GM19035 (cell line): ENCODE results near the gene ORC4.

Experiments used
- ATAC-seq: cut with Tn5 transposase; IDR thresholded peaks from one replicate; pipeline ENCODE4 v1.9.1; 2021; ENCODE audit not compliant: unreplicated experiment

The ORC4 gene

DNA sequence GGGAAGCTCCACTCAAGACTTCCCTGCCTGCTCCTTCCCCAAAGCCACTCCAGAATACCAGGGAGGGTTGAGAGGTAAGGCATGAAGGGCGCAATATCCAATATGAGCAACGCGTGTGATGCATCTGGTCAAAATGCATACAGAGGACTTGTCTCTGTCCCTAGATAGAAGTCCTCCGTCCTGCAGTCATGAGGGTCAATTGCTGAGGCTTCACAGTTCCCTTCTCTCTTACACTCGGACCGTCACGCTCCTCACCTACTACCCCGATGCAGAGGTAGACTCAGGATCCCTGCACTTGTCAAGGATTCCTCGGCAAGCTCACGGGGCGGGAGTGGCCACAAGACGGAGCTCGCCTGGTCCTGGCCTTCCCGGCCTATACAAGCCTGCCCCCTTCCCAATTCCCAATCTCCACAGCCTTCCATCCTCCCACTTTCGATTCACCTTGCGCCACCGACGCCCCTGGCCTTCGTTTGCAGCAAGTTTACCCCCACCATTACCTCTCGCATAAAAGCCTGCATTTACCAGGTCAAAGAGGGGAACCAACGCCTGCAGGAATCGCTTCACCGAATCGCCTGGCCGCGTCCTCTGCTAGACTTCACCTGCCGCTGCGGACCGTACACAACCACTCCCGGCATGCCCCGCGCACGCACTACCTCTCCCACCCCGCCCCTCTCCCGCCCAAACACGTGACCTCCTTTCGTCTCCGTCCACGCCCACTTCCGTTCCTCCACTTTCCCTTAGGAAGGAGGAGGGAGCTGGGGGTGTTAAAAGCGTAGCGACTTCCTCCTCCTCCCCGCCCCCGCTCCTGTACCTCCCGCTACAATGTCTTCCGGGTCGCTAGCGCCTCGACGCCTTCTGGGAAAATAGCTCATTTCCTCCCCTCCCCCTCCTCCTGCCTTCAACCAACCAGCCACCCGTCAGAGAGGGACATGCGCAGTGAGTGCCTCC is at the start of gene ORC4:
TSS of gene ORC4 (minus strand) at position 627 of the 948 bp plus-strand sequence. CDS start 44,779 bp downstream, outside the sequence.
- peak; percentile 77 for ATAC-seq

DNA sequence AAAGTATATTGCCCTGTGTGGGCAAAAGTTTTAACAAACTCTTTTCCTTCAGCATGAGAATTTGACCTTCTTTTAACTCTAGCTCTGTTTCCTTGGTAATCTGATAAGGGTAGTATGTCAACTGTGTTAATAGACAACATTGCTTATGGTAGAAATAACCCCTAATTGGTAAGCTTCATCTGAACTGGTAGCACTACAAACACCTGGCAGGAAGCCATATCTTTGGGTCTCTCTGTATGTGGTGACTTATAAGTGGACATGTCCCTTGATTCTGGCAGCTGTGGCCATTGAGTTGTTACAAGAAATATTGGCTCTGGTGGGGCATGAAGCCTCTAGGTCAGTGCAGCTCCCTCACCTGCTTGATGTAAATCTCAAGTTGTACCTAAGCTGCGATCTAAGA is 47.3 kb upstream of the ORC4 start:
- ATAC-seq, result no peak

DNA sequence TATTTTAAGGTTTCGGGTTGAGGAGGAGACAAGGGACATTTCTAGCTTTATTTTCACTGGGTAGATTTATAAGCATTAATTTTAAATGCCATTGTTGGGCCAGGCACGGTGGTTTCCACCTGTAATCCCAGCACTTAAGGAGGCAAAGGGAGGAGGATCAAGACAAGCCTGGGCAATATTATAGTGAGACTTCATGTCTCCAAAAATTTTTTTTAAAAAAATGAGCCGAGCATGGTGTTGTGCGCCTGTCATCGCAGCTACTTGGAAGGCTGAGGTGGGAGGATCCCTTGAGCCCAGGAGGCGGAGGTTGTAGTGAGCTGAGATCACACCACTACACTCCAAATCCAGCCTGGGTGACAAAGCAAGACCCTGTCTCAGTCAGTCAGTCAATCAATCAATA is 45.4 kb upstream of the ORC4 start:
- ATAC-seq, result no peak

DNA sequence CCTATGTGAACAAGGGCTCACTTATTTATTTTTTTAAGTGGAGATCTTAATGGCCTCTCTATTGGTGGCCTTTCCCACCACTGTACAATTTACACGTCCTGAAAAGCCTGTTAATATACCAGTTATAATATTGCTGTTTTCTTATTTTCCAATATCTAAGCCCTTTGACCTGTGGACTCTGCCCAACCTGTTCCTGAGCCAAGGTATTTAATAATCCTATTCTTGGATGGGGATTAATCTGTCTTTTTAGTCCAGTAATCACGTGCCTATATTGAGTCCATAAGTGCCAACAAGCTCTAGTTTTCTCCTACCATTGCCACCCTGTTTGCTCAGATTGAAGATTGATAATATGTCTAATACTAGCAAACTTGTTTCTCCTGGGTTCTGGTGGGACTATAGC is 43.1 kb upstream of the ORC4 start:
- no peak for ATAC-seq

DNA sequence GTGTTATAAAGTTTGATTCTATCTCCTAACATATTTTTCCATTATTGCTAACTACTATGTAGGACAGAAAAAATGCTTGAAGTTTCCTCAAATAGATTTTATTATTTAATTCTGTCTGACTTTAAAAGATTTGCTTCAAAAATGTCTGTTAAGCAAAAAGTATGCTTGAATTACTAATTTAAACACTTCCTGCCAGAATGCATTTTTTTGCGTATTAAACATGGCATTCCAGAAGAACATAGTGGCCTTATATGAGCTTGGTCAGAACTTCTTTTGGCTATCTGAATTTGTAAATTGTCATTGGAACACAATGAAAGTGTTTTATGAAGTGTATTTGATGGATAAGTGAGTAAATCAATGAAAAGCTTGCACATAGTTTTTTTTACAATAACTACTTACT is 38.1 kb upstream of the ORC4 start:
- no peak for ATAC-seq

DNA sequence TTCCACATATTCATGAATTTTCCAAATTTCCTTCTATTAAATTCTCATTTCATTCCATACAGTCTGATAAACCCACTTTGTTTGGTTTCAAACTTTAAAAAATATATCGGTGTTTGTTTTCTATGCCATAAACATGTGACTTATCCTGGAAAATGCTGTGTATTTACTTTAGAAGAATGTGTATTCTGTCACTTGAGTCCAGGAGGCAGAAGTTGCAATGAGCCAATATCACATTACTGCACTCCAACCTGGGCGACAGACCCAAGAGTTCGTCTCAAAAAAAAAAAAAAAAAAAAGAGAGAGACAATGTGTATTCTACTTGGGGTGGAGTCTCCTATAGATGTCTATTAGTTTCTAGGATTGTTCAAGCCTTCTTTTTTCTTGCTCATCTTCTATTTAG is 32.1 kb upstream of the ORC4 start:
- ATAC-seq, result no peak

DNA sequence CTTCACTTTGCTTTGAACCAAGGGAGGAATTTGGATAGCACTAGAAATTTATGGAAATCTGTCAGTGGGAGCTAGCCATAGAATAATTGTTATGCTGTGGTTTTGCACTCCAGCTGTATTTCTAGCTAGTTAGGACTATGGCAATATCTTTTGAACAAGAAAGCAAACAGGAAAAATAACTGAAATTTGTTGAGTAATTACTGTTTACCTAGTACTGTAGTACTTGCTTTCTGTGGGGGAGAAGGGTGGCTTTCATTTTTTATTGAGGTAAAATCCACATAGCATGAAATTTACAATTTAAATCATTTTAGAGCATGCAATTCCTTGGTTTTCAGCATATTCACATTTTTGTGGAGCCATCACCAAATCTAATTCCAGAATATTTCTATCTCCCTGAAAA is 28.7 kb upstream of the ORC4 start:
- ATAC-seq, result peak; percentile 2

DNA sequence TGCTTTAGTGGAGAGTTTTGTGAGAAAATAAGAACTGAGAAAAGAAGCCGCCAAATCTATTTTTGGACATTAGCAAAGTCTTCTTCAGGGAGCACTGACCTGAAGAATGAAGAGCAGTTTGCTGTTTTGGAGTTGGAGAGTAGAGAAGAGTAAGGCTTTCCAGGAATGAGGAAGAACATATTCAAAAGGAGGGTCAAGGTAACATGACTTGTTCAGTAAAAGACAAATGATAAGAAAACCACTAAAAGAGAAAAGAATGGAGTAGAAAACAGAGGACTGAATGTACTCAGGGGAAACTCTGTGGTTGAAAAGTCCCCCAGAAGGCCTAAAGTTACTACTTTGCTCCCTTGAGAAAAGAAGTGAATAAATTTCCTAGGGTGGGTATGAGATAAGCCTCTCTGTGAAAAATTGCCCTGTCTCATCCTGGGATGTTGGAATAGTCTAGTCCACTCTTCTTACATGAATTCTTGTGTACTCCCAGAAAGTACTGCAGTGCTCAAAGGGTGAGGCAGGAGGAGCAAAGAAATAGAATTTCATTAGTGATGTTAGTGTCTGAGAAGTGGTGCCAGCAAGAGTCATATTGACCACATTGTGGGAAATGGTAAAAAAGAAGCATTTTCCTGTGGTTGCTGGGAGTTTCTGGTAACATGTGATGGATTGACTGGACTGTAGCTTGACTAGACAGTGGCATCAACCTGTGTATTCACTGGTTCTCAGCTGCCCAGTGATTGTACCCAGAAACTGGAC is 28.1 kb upstream of the ORC4 start:
- ATAC-seq, result peak; percentile 60

DNA sequence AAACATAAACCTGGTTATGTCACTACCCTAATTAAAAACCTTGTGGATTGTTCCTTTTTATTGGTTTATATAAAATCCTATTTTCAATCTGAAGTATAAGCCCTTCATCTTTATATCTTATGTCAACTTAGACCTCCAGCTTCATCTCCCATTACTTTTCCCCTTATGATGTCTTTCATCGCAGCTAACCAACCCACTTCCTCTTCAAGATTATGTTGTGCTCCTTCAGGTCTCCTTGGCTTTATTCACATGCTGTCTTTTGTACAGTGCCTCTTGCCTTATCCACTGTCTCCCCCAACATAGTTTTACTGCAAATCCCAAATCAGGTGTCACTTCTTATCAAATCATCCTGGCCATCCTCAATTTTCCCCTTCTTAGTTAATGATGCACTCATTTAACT is 26.3 kb upstream of the ORC4 start:
- no peak for ATAC-seq

DNA sequence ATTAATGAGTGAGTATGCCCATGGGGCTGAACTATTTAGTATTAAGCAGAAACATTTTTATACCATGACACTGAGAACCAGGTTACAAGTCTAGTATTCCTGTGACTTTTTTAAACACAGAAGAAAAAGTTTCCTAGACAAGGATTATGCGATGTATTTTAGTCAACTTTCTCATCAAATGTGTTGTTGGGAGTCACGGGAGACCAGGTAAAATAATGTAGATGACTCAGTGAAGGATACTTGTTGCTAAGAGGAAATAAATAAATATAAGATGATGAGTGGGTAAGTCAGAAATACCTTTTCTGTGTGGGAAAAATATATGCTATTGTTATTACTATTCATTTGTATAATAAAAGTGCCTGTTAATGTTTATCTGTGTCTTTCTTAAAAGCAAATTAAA is 23.8 kb upstream of the ORC4 start:
- no peak for ATAC-seq

DNA sequence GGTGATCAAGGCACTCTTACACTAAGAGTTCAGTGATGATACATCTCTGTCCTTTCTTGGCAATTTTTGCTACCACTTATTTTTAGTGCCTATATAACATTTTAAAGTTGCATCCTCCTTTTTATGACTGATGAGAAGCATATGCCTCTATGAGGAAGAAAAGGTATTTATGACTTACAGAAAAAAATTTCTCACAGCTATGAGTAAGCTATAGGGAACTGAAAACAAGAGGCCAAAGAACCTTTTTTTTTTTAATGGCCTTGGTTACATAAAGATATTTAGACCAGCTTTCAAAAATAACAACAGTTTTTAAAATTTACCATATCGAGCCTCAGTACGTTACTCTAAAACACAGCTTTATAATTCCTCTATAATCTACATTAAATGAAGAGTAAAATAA is 21.7 kb upstream of the ORC4 start:
- peak; percentile 90 for ATAC-seq

DNA sequence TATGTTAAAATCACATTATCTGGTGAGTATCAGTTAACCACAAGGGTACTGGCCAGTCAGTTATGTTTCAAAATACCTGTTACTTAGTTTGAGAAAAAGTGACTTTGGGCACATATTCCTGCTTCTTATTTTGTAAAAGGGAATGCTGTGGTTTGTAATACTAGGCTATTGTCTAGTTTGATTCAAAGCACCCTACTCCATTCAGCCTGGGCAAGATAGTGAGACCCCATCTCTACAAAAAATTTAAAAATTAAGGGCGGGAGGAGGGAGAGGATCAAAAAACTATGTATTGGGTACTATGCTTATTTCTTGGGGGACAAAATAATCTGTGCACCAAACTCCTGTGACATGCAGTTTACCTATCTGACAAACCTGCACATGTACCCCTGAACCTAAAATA is 19.2 kb upstream of the ORC4 start:
- no peak for ATAC-seq

DNA sequence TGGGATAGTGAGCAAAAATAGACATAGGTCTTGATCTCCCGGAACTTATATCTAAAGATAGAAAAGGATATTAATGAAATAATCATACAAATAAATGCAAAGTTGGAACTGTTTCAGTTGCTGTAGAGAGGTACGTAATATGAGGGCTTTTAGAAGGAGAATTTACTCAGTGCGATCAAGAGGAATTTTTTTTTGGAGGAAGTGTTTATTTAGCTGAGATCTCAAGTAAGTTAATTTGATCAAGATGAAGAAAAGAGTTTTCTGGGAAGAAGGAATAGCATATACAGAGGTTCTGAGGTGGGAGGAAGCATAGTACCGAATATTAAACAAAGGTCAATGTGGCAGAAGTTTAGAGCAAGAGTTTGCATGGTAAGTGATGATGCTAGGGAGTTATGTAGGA is 11.7 kb upstream of the ORC4 start:
- ATAC-seq, result no peak

DNA sequence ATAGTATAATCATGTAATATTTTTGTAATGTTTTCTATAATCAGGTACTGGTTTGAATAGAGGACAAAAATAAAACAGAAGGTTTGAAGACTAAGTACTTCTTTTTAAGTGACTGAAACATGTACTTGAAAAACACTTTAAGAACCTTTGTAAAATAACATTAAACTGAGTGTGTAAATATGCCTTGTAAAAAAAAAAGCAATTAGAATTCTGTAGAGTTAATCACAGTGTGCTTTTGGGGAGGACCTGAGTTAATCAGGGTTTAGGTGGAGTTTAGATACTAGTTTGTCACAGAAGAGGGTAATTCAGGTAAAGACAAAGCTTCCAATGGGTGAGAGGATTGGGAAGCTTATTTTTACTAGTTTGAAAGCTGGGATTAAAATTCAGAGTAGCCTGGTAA is 10.6 kb upstream of the ORC4 start:
- no peak for ATAC-seq

DNA sequence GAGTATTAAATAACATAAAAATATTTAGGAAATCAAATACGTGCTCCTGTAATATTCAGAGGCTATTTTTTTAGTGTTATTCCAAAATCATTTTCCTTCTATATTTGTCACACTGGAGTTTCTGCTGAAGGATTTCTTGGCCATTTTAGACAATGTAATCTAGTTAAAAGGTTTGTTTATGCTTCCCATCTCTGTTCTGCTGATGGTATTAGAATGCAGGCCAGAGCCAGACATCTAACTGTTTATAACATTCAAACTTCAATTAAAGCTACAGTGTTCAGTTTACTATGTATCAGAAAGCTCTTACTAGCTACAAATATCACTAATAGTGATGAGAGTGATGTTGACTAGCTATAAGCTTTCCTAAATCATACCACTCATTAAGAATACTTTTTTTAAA is 8.2 kb upstream of the ORC4 start:
- ATAC-seq, result no peak

DNA sequence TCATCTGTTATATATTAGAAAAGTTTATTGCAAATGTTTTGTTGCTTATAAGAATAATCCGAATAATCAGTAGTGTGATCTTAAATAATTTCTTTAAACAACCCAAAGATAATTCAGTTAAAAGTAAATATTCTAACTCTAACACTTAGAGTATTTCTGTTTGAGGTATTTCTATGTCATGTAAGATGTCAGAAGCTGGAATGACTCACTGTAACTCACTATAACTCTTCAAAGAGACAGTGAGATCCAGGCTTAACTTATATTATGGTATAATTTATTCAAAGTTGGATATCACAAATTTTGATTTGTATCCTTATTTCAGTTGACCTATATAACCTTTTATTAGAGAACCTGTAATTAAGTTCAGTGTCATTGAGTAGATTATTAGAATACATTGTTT is 7.3 kb upstream of the ORC4 start:
- ATAC-seq, result no peak

DNA sequence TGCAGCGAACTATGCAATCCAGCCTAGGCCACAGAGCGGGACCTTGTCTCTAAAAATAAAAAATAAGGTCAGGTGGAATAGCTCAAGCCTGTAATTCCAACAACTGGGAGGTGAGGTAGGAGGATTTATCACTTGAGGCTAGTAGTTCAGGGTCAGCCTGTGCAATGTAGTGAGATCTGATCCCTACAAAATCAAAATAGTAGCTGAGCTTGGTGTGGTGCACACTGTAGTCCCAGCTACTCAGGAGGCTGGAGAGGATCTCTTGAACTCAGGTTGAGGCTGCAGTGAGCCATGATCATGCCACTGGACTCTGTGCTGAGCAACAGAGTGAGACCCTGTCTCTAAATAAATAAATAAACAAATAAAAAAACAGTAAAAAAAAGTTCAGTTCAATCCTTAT is 6.0 kb upstream of the ORC4 start:
- ATAC-seq, result no peak

DNA sequence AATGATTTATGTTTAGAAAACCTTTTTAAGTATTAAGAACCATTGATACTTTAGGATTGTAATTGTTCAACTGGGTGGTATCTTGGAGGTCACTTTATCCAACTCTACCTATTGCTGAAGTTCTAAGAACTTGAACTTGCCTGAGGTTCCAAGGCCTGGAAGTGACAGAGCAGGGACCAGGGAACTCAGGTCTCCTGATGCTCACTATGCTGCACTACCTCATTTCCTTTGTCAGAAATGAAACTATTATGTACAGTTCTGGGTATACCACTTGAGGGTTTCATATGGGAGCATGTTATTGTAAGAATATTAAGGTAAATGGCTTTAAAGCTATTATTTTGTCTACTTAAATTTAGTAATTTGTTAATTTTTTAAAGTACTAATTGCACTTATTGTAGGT is 3.3 kb upstream of the ORC4 start:
- no peak for ATAC-seq

DNA sequence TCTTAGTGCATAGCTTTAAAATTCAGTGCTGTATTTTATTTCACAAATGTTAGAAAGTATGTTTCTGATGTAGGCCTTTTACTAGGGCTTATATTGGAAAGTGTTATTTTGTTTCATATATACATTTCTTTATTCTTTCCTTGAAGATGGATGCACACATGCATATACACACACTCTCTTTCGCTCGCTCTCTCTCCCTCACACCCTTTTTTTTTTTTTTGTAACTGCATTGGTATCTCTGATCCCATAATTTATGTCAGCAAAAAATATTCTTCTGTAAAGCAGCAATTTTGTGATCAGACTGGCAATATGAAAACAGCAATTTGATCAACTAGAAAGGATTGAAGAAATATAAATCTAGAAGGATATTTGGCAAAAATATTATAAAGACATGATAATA is 2.3 kb upstream of the ORC4 start:
- ATAC-seq, result no peak

DNA sequence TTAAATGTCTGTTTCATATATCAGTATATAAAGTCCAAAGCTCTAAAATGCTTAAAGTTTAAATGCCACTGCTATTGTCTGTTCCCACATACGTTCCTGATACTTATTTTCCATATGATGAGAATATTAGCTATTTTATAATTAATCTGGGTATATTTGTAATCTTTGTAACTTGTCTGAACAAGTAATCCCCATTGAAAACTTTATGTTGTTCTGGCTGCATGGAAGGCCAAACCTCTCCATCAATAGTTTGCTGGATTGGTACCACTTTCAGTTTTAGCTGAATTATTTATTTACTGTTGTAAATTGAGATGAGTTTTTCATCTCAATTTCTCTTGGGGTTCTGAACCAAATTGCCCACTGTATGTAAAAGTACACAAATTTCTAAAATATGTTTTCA is 1.8 kb upstream of the ORC4 start:
- ATAC-seq, result no peak

DNA sequence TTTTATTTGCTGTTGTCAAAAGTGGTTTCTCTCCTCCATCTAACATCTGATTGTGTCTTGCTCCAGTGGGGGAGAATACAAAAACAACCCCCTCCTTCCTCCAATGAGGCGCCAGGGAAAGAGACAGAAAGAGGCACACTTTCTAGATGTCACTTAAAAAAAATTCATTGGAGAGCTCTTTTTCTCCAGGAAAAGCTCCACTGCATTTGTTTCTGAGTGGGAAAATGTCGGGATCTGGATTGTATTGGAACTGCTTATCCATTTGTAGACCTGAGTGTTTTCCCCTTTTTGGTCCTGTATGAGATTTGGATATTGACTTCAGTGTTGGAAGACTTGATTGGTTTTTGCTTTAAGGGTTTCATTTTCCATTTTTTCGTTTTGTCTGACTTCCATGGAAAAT is 1.3 kb upstream of the ORC4 start:
- no peak for ATAC-seq
